Measurements from ENCODE around the gene USP49.

DNA sequence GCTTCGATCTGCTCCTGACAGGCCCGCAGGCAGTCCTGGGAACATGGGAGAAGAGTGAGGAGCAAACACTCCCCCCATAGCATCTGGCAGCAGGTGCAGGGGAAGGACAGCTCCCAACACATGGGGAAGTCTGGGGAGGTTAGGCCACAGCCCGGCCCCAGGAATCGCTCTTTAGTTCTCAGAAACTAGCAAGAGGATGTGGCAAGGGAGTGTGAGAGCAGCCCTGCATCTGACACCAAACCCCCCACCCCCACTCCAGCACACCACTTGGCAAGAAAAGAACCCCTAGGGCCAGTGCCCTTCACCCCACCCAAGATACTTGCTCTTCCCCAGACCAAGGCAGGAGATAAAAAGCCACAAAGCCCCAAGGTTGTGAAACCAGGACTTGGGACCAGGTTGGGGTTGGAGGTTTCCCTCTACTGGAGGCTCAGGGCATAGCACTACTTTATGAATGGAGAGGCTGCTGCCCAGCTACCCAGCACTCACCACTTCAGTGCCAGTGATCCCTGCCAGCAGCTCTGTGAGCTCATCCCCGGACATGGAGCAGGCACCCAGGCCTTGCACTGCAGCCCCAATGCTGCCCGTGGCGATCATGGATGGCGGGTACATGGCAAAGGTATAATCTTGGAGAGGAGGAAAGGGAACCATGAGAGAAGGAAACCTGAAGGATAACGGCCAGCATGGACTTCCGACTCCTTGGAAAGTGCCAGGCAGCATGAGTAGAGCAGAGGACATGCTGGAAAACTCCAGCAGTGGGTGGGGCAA, 41.1 kb upstream of the USP49 start:
- TF ChIP-seq, protein P1, sequence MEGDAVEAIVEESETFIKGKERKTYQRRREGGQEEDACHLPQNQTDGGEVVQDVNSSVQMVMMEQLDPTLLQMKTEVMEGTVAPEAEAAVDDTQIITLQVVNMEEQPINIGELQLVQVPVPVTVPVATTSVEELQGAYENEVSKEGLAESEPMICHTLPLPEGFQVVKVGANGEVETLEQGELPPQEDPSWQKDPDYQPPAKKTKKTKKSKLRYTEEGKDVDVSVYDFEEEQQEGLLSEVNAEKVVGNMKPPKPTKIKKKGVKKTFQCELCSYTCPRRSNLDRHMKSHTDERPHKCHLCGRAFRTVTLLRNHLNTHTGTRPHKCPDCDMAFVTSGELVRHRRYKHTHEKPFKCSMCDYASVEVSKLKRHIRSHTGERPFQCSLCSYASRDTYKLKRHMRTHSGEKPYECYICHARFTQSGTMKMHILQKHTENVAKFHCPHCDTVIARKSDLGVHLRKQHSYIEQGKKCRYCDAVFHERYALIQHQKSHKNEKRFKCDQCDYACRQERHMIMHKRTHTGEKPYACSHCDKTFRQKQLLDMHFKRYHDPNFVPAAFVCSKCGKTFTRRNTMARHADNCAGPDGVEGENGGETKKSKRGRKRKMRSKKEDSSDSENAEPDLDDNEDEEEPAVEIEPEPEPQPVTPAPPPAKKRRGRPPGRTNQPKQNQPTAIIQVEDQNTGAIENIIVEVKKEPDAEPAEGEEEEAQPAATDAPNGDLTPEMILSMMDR (IDR thresholded peaks at IDR 0.05): peak; percentile 52 to 84 (median 78)
- no peak for TF ChIP-seq POLR2A (IDR thresholded peaks at IDR 0.05)
